MCF 10A (cell line): ENCODE results near the gene OXGR1. TPM values are rescaled to one million over a fixed set of nuclear protein-coding genes. Genes with fewer than 3 reads are reported as not detected.

Source experiments
- BruUV-seq: library from RNA; stranded (reverse); fragments of 400-500 nt; replicated peaks from 2 replicates; lab custom pipeline; 2021; lab: Mats Ljungman, UMichigan
- CTCF ChIA-PET: fragments of 300-600 bp; sonication (Branson Sonifier 250); formaldehyde crosslinking; extraction: SDS; loops from one replicate; lab custom pipeline; 2021; ENCODE audit warnings: antibody characterized with exemption, inconsistent platforms; lab: Yijun Ruan, JAX
- POLR2A ChIA-PET: fragments of 300-600, 350-650 bp; sonication (Branson Sonifier 250); formaldehyde crosslinking; extraction: SDS; loops from one replicate; lab custom pipeline; 2020; ENCODE audit warnings: antibody characterized with exemption, inconsistent platforms; lab: Yijun Ruan, JAX
- DNase-seq: peaks from one replicate; pipeline ENCODE4 v3.0.0-alpha.2; 2018; ENCODE audit not compliant: unreplicated experiment
- H3K27ac Mint-ChIP-seq: one replicate; pipeline ENCODE4 v1.8.0; 2022; ENCODE audit warnings: mild to moderate bottlenecking, low read depth, mixed read lengths; ENCODE audit not compliant: unreplicated experiment
- H3K27me3 Mint-ChIP-seq: one replicate; pipeline ENCODE4 v1.8.0; 2022; ENCODE audit warnings: mixed read lengths; ENCODE audit not compliant: insufficient read depth, unreplicated experiment
- H3K36me3 Mint-ChIP-seq: one replicate; pipeline ENCODE4 v1.8.0; 2022; ENCODE audit warnings: mild to moderate bottlenecking, moderate library complexity, mixed read lengths; ENCODE audit not compliant: insufficient read depth, unreplicated experiment
- H3K4me1 Mint-ChIP-seq: one replicate; pipeline ENCODE4 v1.8.0; 2022; ENCODE audit warnings: mixed read lengths; ENCODE audit not compliant: insufficient read depth, unreplicated experiment
- H3K4me3 Mint-ChIP-seq: one replicate; pipeline ENCODE4 v1.8.0; 2022; ENCODE audit warnings: mild to moderate bottlenecking, moderate library complexity, mixed read lengths; ENCODE audit not compliant: unreplicated experiment
- H3K9me3 Mint-ChIP-seq: one replicate; pipeline ENCODE4 v1.8.0; 2022; ENCODE audit warnings: mixed read lengths; ENCODE audit not compliant: unreplicated experiment
- CTCF ChIP-seq: fragments of 200-600 bp; IDR thresholded peaks from one replicate; pipeline ENCODE4 v1.8.0; 2022; ENCODE audit warnings: antibody characterized with exemption, mild to moderate bottlenecking; ENCODE audit not compliant: unreplicated experiment
- intact Hi-C: fragments of 100-400 bp; cut with micrococcal nuclease; formaldehyde crosslinking; loops from 2 replicates; pipeline ENCODE4 v1.14.1; 2022
- total RNA-seq: library from RNA; stranded (reverse); gene quantifications from 2 replicates; pipeline ENCODE4 v1.2.3, GENCODE V29; 2022

OXGR1 gene
- total RNA-seq, 1 experiment from 2014 or later: not detected

DNA sequence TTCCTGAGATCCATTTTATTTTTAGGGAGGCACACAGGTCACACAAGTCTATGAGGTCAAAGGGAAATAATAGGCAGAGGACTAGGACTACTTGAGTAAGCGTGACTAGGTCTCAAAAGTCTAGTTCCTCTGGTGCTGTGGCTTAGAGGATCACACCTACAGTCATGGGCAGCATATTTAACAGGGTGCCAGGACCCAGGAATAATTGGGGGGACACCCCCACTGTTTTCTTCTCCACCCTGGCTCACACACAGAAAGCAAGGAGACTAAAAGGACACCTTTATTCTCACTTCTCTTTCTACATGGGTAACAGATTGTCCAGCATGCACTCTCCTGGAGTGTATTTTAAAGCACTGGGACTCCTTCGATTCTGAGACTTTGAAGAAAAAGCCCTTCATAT, 26.2 kb downstream of the OXGR1 start:
- H3K27me3 Mint-ChIP-seq: peaks cover 19% of the 10 kb centered on the region
- H3K9me3 Mint-ChIP-seq: no peaks in the 10 kb centered on the region
- intact Hi-C loops: no loop called here
- H3K27ac Mint-ChIP-seq: no peak overlapping the region
- no peak overlapping the region for H3K4me3 Mint-ChIP-seq
- H3K4me1 Mint-ChIP-seq: no peaks in the 10 kb centered on the region
- ChIA-PET POLR2A (no interaction called here), CTCF (interaction anchor here (0.5 to 2.1 kb wide), 3 partner anchors 10 to 197 kb away, joined by 3 to 10 read pairs (median 8); no protein-coding TSS in a partner anchor)
- no TSS peak for BruUV-seq
- peak; percentile 23 for DNase-seq
- no peaks in the 10 kb centered on the region for H3K36me3 Mint-ChIP-seq
- no peak for TF ChIP-seq CTCF

DNA sequence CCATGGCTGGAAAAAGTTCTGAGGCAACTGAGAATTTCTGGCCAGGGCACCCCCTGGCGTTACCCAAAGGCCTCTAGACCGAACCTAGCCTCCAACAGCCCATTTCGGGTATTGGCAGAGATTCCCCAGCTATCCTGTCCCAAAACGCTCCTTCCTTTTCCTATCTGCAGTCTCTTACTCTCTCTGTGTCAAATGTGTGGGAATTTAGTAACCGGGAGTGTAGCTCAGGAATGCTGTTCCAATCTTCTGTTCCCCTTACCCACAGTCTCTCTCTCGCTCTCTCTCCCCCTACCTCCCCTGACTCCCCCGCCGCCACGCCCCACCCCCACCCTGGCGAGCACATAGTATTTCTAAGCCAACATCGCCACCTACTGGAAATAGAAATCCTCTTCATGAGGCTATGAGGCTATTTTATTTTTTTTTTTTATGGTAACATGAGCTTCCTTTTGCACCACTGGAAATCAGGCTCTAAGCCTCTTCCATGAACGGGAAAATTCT, 27.0 kb downstream of the OXGR1 start:
- H3K27ac Mint-ChIP-seq: no peak overlapping the region
- no peaks in the 10 kb centered on the region for H3K4me1 Mint-ChIP-seq
- CTCF ChIA-PET: interaction anchor here (0.5 to 3.0 kb wide), 10 partner anchors 9 to 1177 kb away, joined by 3 to 10 read pairs (median 5); no protein-coding TSS in a partner anchor
- POLR2A ChIA-PET: no interaction called here
- no peaks in the 10 kb centered on the region for H3K9me3 Mint-ChIP-seq
- no TSS peak for BruUV-seq
- peak; percentile 33 for TF ChIP-seq CTCF
- H3K27me3 Mint-ChIP-seq: peaks cover 11% of the 10 kb centered on the region
- peak; percentile 35 for DNase-seq
- no peaks in the 10 kb centered on the region for H3K36me3 Mint-ChIP-seq
- H3K4me3 Mint-ChIP-seq: no peak overlapping the region
- intact Hi-C loops: no loop called here

GRCh38 chr13:96966415-96967102, 27.7 kb downstream of the OXGR1 start:
- POLR2A ChIA-PET: no interaction called here
- intact Hi-C loops: no loop called here
- BruUV-seq: no TSS peak

More at GRCh38 chr13:96966415-96967102, 27.7 kb downstream of the OXGR1 start:
- TF ChIP-seq CTCF: no peak
- Mint-ChIP-seq H3K27me3 (peaks cover 4% of the 10 kb centered on the region), H3K4me1 (no peaks in the 10 kb centered on the region), H3K27ac (no peak overlapping the region), H3K9me3 (no peaks in the 10 kb centered on the region), H3K4me3 (no peak overlapping the region), H3K36me3 (no peaks in the 10 kb centered on the region)
- no peak for DNase-seq
- CTCF ChIA-PET: interaction anchor here (0.5 to 3.0 kb wide), 13 partner anchors 9 to 1703 kb away, joined by 3 to 10 read pairs (median 4); no protein-coding TSS in a partner anchor
